ENCODE measurements around the gene ZNF546. TPM values are rescaled to one million over a fixed set of nuclear protein-coding genes. Genes with fewer than 3 reads are reported as not detected.

The ZNF546 gene
- polyA plus RNA-seq (2011; rRNA removed) (1.7 and 2.4 TPM in 2 replicates), polyA minus RNA-seq (2011; rRNA and poly(A)+ RNA removed) (5.3 and 6.3 TPM in 2 replicates)

DNA sequence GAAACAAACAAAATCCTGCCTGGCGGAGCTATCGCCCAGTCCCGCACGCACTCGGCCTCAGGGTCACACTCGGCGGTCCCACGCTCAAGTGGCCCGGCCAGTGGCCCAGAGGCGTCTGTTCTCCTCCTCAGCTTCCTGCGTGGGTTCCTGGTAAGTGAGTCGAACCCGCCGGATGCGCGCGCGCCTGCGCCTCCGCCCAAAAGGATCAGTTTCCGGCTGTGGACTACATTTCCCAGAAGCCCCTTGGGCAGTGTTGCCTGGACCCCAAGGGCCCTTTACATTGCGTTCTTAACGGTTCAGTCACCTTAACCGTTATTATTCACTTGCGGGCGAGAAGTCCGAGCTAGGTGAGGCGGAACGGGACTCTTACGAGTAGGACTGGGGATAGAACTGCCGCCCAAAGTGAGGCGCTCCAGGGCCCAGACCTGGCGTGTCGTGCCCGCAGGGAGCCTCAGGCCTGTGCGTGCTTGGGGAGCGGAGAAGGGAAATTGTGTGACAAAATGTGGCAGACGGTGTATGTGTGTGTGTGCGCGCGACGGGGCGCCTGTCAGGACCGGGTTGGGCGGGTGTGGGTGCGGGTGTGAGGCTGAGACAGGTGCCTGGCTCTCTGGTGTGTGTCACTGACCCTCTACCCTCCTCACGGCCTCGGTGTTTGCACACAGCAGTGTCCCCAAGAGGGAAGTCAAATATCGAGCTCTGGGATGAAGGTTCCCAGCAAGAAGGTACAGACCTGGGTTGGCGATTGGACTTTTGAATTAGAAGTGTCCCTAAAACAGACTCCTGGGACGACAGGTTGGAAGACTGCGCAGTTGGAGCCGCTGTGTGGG is at the start of gene ZNF546:
TSS of gene ZNF546 (plus strand) at position 250 of the 827 bp plus-strand sequence. CDS start 1,267 bp downstream, outside the sequence.
- POLR2A ChIA-PET = interaction anchor here (0.6 to 1.0 kb wide), 2 partner anchors 27 to 367 kb away, joined by 3 to 8 read pairs; partner anchors contain the start of gene PSMC4
- Histone ChIP-seq H3K9me3 (ENCODE audit: control insufficient read depth, insufficient read depth, low read length) (no peaks in the 10 kb centered on the region; the same call in 1 of the 2 replicates), H3K4me3 (ENCODE audit: low read depth, low read length) (peak within 1 kb of the TSS; percentile 91), H3K27me3 (ENCODE audit: control insufficient read depth, insufficient read depth, low read length) (no peaks in the 10 kb centered on the region), H3K27ac (ENCODE audit: low read depth, low read length) (peak within 1 kb of the TSS; percentile 93)
- DNase-seq (ENCODE audit: low read depth, low spot score) = peak; percentile 74
- TF ChIP-seq, protein P1, sequence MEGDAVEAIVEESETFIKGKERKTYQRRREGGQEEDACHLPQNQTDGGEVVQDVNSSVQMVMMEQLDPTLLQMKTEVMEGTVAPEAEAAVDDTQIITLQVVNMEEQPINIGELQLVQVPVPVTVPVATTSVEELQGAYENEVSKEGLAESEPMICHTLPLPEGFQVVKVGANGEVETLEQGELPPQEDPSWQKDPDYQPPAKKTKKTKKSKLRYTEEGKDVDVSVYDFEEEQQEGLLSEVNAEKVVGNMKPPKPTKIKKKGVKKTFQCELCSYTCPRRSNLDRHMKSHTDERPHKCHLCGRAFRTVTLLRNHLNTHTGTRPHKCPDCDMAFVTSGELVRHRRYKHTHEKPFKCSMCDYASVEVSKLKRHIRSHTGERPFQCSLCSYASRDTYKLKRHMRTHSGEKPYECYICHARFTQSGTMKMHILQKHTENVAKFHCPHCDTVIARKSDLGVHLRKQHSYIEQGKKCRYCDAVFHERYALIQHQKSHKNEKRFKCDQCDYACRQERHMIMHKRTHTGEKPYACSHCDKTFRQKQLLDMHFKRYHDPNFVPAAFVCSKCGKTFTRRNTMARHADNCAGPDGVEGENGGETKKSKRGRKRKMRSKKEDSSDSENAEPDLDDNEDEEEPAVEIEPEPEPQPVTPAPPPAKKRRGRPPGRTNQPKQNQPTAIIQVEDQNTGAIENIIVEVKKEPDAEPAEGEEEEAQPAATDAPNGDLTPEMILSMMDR (IDR thresholded peaks at IDR 0.05; ENCODE audit: low read depth, low read length) = no peak
- CTCF ChIA-PET = interaction anchor here (1.6 to 2.0 kb wide), 2 partner anchors 26 to 153 kb away, joined by 4 to 9 read pairs; partner anchors contain the start of gene PSMC4

- no peak overlapping the region for H3K27ac ChIP-seq (ENCODE audit: low read depth, low read length)
- DNase-seq (ENCODE audit: low read depth, low spot score) = no peak
- no peaks in the 10 kb centered on the region for H3K9me3 ChIP-seq (ENCODE audit: control insufficient read depth, insufficient read depth, low read length)
- no peak overlapping the region for H3K4me3 ChIP-seq (ENCODE audit: low read depth, low read length)
- ChIA-PET POLR2A (no interaction called here), CTCF (no interaction called here)
- no peaks in the 10 kb centered on the region for H3K27me3 ChIP-seq (ENCODE audit: control insufficient read depth, insufficient read depth, low read length)
- TF ChIP-seq, protein P1 (IDR thresholded peaks at IDR 0.05; ENCODE audit: low read depth, low read length) = no peak
Measured at GRCh38 chr19:39949026-39949747, 47.7 kb upstream of the ZNF546 start.

DNA sequence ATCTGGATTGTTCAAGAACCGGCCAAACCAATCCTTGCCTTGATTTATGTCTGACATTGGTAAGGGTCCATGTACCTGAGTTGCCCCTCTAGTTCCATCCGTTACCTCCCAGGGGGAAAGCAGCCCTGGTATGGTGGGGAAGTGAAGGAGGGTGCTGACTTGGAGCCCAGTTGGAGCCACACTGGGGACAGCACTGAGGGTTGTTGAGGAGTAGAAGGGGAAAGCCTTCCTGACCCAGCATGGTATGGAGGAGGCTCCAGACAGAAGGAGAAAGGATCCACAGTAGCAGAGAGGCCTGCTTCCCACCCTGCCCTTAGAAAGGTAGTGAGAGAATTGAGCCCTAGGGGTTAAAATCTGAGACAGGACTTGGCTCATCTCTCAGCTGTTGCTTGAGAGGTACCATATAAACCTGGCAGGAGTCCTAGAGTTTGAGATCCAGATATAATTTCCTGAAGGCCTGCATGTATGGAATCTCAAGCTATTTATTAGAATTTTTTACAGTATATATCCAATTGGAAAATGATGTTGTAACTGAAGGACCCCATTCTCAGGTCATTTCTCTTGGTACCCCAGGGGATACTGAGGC is 45.7 kb upstream of the ZNF546 start:
- Histone ChIP-seq H3K9me3 (ENCODE audit: control insufficient read depth, insufficient read depth, low read length) (no peaks in the 10 kb centered on the region), H3K27ac (ENCODE audit: low read depth, low read length) (no peak overlapping the region), H3K4me3 (ENCODE audit: low read depth, low read length) (no peak overlapping the region), H3K27me3 (ENCODE audit: control insufficient read depth, insufficient read depth, low read length) (no peaks in the 10 kb centered on the region)
- CTCF ChIA-PET = no interaction called here
- no peak for DNase-seq (ENCODE audit: low read depth, low spot score)
- POLR2A ChIA-PET = interaction anchor here (0.7 kb wide), 1 partner anchor 19 kb away, joined by 3 read pairs; the partner anchor contains the start of gene PSMC4
- TF ChIP-seq, protein P1 (IDR thresholded peaks at IDR 0.05; ENCODE audit: low read depth, low read length) = no peak

GRCh38 chr19:39951686-39952085 is 45.2 kb upstream of the ZNF546 start:
- H3K27me3 ChIP-seq (ENCODE audit: control insufficient read depth, insufficient read depth, low read length) = no peaks in the 10 kb centered on the region
- DNase-seq (ENCODE audit: low read depth, low spot score) = no peak
- H3K27ac ChIP-seq (ENCODE audit: low read depth, low read length) = no peak overlapping the region
- TF ChIP-seq, protein P1 (IDR thresholded peaks at IDR 0.05; ENCODE audit: low read depth, low read length) = no peak
- ChIA-PET POLR2A (interaction anchor here (0.7 kb wide), 1 partner anchor 19 kb away, joined by 3 read pairs; the partner anchor contains the start of gene PSMC4), CTCF (interaction anchor here (0.5 kb wide), 1 partner anchor 30 kb away, joined by 3 read pairs; no protein-coding TSS in a partner anchor)
- no peak overlapping the region for H3K4me3 ChIP-seq (ENCODE audit: low read depth, low read length)
- H3K9me3 ChIP-seq (ENCODE audit: control insufficient read depth, insufficient read depth, low read length) = no peaks in the 10 kb centered on the region

Measured in AG04450 (cell line).